ENCODE measurements around the gene LSG1. TPM values are rescaled to one million over a fixed set of nuclear protein-coding genes. Genes with fewer than 3 reads are reported as not detected.

Gene LSG1
- 10 to 100 TPM; 13.7 to 23.2 (median 18.0) TPM for total RNA-seq
- long read RNA-seq, partial matches to known transcripts = 8 of 12 reads
- long read RNA-seq, other reads (novel, unspliced or antisense) = 2 of 12 reads

DNA sequence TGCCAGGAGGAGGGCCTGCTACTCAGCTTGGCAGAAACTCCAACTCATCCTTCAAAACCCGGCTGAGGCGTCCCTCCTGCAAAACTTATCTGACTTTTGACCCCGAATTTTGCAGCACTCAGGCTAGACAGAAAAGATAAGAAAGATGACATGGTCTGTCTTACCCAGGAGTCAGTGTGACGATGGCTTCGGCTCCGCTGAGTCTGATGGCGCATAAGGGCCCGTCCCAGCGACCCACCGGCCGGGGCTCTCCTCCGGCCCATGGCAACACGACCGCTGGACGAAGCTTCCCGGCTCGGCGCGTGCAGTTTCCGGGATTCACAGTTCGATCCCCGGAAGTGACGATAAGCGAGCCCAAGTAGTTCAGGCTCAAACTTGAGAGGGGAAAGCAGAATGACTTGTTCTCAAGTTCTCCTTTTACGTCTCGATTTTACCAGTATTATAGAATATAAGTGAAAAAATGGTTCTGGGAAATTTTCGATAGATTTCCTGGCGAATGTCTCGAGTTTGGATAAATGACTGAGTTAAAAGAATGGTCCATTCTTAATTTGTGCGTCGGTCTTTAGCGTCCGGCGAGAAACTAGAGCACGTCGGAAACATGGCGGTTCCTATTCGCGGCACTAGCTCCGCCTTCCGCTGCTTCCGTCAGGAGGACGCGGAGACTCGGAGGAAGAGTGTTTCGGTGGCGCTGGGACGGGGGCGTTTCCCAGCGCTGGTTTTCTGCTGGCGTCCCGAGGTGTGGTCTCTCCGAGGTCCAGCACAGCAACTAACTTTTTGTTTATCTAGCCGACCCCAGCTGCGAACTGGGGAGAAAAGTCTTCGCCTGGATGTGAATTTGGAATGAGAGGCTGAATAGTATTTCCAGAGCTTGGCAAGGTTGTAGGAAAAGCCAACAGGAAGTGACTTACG lies at the start of gene LSG1:
TSS of gene LSG1 (minus strand) at position 292 of the 909 bp plus-strand sequence. CDS start at position 263, 29 bp downstream.
- peaks cover 0 to 15% (median 5%) of the 10 kb centered on the region in 4 donors for H3K4me1 ChIP-seq
- H3K27ac ChIP-seq = peak within 1 kb of the TSS; percentile 80 to 96 (median 93)
- H3K4me3 ChIP-seq = peak within 1 kb of the TSS; percentile 67 to 81 (median 70)
- H3K9me3 ChIP-seq = no peaks in the 10 kb centered on the region
- intact Hi-C loops (cut with DNase I) = no loop called here
- WGBS (ENCODE audit: insufficient coverage, low coverage, low lambda C conversion rate, missing lambda C conversion rate) = under 1% methylated on average over 36 of the region's 57 CpGs
- no peaks in the 10 kb centered on the region for H3K27me3 ChIP-seq
- peak; percentile 94 to 97 (median 96) for ATAC-seq
- peak; percentile 39 for TF ChIP-seq POLR2A (IDR thresholded peaks at IDR 0.05)
- TF ChIP-seq, protein P1, sequence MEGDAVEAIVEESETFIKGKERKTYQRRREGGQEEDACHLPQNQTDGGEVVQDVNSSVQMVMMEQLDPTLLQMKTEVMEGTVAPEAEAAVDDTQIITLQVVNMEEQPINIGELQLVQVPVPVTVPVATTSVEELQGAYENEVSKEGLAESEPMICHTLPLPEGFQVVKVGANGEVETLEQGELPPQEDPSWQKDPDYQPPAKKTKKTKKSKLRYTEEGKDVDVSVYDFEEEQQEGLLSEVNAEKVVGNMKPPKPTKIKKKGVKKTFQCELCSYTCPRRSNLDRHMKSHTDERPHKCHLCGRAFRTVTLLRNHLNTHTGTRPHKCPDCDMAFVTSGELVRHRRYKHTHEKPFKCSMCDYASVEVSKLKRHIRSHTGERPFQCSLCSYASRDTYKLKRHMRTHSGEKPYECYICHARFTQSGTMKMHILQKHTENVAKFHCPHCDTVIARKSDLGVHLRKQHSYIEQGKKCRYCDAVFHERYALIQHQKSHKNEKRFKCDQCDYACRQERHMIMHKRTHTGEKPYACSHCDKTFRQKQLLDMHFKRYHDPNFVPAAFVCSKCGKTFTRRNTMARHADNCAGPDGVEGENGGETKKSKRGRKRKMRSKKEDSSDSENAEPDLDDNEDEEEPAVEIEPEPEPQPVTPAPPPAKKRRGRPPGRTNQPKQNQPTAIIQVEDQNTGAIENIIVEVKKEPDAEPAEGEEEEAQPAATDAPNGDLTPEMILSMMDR (IDR thresholded peaks at IDR 0.05) = no peak
- peaks cover 0 to 5% (median 3%) of the 10 kb centered on the region in 4 donors for H3K36me3 ChIP-seq
- DNase-seq = peak; percentile 89 to 91 (median 90)

DNA sequence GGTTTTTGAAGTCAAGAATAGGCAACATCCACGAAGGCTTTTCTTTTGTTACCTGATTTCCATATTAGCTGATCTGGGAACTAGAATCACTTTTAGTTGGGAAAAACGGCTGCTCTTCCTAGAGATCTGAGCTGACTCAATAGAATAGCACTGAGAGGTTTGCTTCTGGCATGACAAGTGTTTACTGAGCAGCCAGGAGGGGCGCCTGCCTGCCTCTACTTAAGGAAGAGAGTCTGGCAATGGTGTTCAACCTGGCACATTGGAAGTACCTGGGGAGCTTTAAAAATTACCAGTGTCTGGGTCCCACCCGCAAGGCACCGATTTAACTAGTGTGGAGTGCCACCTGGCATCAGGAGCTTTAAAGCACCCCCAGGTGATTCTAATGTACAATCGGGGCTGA lies 48.1 kb upstream of the LSG1 start:
- Histone ChIP-seq H3K27ac (no peak overlapping the region), H3K4me3 (no peak overlapping the region), H3K27me3 (no peaks in the 10 kb centered on the region), H3K4me1 (no peaks in the 10 kb centered on the region), H3K36me3 (no peaks in the 10 kb centered on the region), H3K9me3 (no peaks in the 10 kb centered on the region)
- intact Hi-C loops (cut with DNase I) = no loop called here
- WGBS (ENCODE audit: insufficient coverage, low coverage, low lambda C conversion rate, missing lambda C conversion rate) = 62% methylated on average over 5 of the region's 6 CpGs
- TF ChIP-seq, protein P1 (IDR thresholded peaks at IDR 0.05) = no peak
- no peak for TF ChIP-seq POLR2A (IDR thresholded peaks at IDR 0.05)
- no peak for ATAC-seq
- DNase-seq = no peak

DNA sequence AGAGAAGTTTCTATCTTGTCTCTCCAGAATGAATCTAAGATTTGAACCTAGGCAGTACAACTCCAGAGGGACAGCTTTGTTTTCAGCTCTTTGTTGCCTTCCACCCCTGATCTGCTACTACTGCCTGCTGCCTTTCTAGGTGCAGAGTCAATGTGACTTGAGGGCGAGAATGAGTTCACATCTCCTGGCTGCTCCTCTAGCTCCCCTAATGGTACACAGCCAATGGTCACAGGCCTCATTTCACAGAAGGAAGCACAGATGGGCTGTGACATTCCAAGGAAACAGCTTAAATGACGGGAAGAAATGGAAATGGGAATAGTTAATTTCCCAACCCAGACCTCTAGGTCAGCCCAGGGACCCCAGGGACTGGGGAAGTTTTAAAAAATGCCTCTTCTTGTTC lies 46.1 kb upstream of the LSG1 start:
- TF ChIP-seq POLR2A (IDR thresholded peaks at IDR 0.05) = no peak
- TF ChIP-seq, protein P1 (IDR thresholded peaks at IDR 0.05) = no peak
- no peaks in the 10 kb centered on the region for H3K36me3 ChIP-seq
- no peaks in the 10 kb centered on the region for H3K9me3 ChIP-seq
- no peaks in the 10 kb centered on the region for H3K27me3 ChIP-seq
- DNase-seq = no peak
- H3K4me3 ChIP-seq = no peak overlapping the region
- H3K4me1 ChIP-seq = no peaks in the 10 kb centered on the region
- no peak for ATAC-seq
- intact Hi-C loops (cut with DNase I) = no loop called here
- 80% methylated on average over 2 of the region's 2 CpGs for WGBS (ENCODE audit: insufficient coverage, low coverage, low lambda C conversion rate, missing lambda C conversion rate)
- no peak overlapping the region for H3K27ac ChIP-seq

DNA sequence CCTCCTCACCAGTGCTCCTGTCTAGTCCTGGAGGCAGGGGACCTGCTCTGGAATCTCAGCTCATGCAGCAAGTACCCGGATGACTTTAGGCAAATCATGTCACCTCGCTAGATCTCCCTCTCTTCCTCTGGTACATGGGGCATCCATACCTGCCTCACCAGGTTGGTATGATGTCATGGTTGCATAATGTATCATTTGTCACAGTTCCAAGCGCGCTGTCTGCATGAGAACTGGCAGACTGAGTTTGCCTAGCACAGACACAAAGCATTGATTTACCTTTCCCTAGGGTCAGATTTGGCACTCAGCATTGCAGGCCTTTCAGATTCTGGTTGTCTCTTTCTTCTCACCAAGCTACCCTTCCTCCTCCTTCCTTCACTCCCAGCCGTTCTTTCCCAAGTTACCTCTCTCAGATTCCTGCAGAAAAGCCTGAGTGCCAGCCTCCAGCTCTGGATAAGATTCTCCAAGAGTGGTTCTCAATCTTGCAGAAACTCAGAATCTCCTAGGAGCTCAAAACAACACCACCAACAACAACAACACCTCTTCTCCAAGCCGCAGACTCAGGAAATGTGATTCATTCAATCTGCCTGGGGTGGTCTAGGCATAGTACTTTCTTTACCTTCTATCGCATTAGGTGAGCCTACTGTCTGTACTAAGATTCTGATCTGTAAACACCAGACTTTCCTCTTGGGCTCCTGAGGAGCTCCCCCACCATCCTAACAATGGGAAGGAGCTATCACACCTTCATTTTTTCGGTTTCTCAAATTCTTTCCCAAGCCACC lies 43.2 kb upstream of the LSG1 start:
- ATAC-seq (peak in 2 of 4 donors; percentile 7 to 11), DNase-seq (no peak)
- no peak for TF ChIP-seq POLR2A (IDR thresholded peaks at IDR 0.05)
- TF ChIP-seq, protein P1 (IDR thresholded peaks at IDR 0.05) = no peak
- Histone ChIP-seq H3K27me3 (no peaks in the 10 kb centered on the region), H3K9me3 (no peaks in the 10 kb centered on the region), H3K4me3 (no peak overlapping the region), H3K4me1 (no peaks in the 10 kb centered on the region), H3K36me3 (no peaks in the 10 kb centered on the region), H3K27ac (no peak overlapping the region)
- intact Hi-C loops (cut with DNase I) = no loop called here
- WGBS (ENCODE audit: insufficient coverage, low coverage, low lambda C conversion rate, missing lambda C conversion rate) = 66% methylated on average over 6 of the region's 8 CpGs

All from right lobe of liver (tissue), 6 donors.